Measurements from ENCODE around the gene ABCA7. TPM values are rescaled to one million over a fixed set of nuclear protein-coding genes. Genes with fewer than 3 reads are reported as not detected.

The ABCA7 gene
- total and polyA plus RNA-seq, 2 of the 13 experiments (the other 11 are each of a cell fraction or from before 2014, with no cell fraction given): 4.4 to 32.4 TPM

- TF ChIP-seq NFAT5 (CRISPR knock-in tag; IDR thresholded peaks at IDR 0.05) (no peak), HOXA5 (CRISPR knock-in tag; IDR thresholded peaks at IDR 0.05) (no peak), CREM (IDR thresholded peaks at IDR 0.05) (peak; percentile 22; the same call in 1 of the 2 replicates), CREM (CRISPR knock-in tag; IDR thresholded peaks at IDR 0.05) (no peak), HMG20A (CRISPR knock-in tag; IDR thresholded peaks at IDR 0.05; ENCODE audit: borderline replicate concordance) (no peak), CBX5 (CRISPR knock-in tag; IDR thresholded peaks at IDR 0.05; ENCODE audit: borderline replicate concordance) (no peak), ZBTB25 (CRISPR knock-in tag; IDR thresholded peaks at IDR 0.05) (no peak), SRSF4 (IDR thresholded peaks at IDR 0.05; ENCODE audit: low read depth, low read length, poor library complexity, severe bottlenecking) (no peak), PBX2 (CRISPR knock-in tag; IDR thresholded peaks at IDR 0.05) (peak; percentile 98), RCOR2 (CRISPR knock-in tag; IDR thresholded peaks at IDR 0.05) (peak; percentile 31; the same call in 1 of the 2 replicates), FOXK1 (CRISPR knock-in tag; IDR thresholded peaks at IDR 0.05; ENCODE audit: borderline replicate concordance, low read depth) (no peak), MIER2 (CRISPR knock-in tag; IDR thresholded peaks at IDR 0.05) (no peak), MEIS2 (CRISPR knock-in tag; IDR thresholded peaks at IDR 0.05) (0 out of 2 replicates have a peak, but pooled peaks have one; percentile 56), TRIM22 (IDR thresholded peaks at IDR 0.05) (no peak), MED1 (CRISPR knock-in tag; IDR thresholded peaks at IDR 0.05) (0 out of 2 replicates have a peak, but pooled peaks have one; percentile 28), ZFAT (CRISPR knock-in tag; conservative IDR thresholded peaks at IDR 0.05) (no peak), TIGD3 (CRISPR knock-in tag; IDR thresholded peaks at IDR 0.05; ENCODE audit: borderline replicate concordance) (no peak), ELK4 (CRISPR knock-in tag; IDR thresholded peaks at IDR 0.05; ENCODE audit: borderline replicate concordance) (no peak)
Observed at GRCh38 chr19:1040476-1041271, 767 bp downstream of the ABCA7 start (continued).

All from HepG2 (cell line).